ENCODE results near the gene LY6G6D. TPM values are rescaled to one million over a fixed set of nuclear protein-coding genes. Genes with fewer than 3 reads are reported as not detected.

Gene LY6G6D, protein sequence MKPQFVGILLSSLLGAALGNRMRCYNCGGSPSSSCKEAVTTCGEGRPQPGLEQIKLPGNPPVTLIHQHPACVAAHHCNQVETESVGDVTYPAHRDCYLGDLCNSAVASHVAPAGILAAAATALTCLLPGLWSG
- not detected in 2 replicates for total RNA-seq

DNA sequence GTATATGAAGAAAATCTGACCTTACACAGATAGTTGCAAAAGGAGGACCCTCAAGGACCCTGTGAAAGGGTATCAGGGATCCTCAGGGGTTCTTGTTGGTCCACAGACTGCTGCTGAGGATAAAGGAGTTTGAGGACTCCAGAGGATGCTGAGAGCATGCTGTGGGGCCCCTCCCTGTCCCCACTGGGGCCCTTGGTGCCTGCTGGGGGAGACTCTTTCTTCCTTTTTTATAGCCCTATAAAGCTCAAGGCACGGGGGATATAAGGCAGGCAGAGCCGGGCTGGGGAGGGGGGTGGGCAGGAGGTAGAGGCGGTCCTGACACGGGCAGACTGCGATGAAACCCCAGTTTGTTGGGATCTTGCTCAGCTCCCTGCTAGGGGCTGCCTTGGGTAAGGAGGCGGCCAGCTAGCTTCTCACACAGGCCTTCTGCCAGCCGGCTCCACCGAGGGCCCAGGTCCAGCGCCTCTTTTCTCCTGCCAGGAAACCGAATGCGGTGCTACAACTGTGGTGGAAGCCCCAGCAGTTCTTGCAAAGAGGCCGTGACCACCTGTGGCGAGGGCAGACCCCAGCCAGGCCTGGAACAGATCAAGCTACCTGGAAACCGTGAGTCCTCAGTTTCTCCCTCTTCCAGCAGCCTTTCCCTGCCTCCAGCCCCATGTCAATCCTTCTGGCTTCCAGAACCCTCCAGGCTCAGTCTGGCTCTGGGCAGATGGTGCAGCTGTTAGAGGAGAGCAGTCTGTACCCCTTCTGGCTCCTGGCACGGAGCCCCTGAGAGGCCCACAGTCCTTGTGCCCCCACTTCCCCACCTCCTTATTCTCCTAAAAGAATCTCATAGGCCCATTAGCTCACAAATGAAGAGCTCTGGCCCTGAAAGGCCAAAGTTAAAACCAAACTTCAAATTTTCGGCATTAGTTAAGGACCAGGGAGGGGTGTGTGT, at the start of gene LY6G6D:
Gene LY6G6D, plus strand, starts transcription at position 327 of the 937 bp plus-strand sequence. Its CDS starts 8 bp downstream, at position 335.

DNA sequence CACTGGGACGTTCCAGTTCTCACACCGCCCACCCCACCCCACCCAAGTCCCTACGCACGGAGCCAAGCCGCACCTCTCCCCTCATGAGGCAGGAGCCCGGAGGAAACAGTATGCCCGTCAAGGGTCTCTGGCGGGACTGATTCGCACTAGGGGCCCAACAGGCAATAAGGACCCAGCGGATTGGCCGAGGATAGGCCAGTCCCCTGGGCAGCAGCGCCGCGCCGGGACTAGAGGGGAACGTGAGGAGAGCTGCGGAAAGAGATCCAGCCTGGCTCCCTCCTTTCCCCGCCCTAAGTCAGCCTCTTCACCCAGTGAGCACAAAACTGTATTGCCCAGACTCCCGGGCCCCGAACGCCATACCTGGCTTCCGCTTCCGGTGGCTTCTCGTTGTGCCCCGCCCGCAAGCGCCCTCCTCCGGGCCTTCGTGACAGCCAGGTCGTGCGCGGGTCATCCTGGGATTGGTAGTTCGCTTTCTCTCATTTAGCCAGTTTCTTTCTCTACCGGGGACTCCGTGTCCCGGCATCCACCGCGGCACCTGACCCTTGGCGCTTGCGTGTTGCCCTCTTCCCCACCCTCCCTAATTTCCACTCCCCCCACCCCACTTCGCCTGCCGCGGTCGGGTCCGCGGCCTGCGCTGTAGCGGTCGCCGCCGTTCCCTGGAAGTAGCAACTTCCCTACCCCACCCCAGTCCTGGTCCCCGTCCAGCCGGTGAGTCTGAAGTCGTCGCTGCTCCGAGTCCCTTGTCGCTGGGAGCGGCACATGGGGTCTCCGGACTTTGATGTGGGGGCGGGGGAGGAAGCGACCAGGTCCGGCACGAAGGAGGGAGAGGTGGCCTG, 49.4 kb upstream of the LY6G6D start, which contains the start of gene CSNK2B:
Gene CSNK2B, plus strand, starts transcription at position 580 of the 836 bp plus-strand sequence. CDS start 752 bp downstream, outside the sequence.

DNA sequence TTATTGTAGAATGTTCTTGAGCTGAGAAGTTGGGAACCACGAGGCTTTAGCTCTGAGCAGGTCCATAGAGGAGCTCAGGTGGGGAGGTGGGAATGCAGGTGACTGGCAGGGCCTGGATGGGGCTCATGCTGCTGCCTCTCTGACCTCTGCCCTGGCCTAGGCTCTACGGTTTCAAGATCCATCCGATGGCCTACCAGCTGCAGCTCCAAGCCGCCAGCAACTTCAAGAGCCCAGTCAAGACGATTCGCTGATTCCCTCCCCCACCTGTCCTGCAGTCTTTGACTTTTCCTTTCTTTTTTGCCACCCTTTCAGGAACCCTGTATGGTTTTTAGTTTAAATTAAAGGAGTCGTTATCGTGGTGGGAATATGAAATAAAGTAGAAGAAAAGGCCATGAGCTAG, 45.5 kb upstream of the LY6G6D start, which contains the start of gene LY6G5B:
Gene LY6G5B, plus strand, starts transcription at position 301 of the 400 bp plus-strand sequence. CDS start 975 bp downstream, outside the sequence.

DNA sequence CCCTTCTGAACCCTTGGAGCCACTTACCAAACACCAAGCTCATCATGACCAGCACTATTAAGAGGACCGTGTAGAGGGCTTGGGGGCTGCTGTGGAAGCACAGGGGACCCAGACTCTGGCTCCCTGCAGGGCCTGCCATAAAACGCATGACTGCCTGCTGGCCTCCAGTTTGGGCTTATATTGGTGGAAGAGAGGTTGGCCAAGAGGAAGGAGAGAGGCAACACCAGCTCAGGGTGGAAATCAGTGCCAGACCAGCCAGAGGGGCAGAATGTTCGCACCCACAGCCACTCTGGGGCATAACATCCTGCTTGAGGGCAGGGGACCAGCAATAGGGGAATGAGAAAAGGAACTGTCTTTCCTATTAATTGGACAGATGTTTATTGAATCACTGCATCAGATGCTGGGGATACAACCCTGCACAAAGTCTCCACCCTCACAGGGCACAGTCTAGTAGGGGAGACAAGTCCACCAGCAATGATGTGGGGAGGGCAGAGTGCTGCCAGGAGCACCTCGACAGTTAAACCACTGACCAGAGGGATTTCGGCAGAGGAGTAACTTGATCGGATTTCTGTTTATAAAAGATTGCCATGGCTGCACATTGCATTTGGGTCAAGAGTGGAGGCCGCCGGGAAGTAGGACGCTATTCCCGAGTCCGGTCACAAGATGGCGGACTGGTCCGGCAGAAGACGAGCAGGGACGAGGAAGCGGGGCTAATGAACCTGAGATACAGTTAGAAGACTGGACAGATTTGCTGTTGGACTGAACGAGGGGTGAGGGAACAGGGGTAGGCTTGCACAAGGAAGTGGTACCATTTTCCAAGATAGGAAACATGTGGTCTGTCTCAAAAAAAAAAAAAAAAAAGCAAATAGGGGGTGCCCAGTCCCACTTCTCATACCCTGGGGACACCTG, 34.7 kb upstream of the LY6G6D start, which contains the start of gene LY6G5C:
Gene LY6G5C, minus strand, starts transcription at position 842 of the 909 bp plus-strand sequence. Its CDS starts 694 bp downstream, at position 148.

DNA sequence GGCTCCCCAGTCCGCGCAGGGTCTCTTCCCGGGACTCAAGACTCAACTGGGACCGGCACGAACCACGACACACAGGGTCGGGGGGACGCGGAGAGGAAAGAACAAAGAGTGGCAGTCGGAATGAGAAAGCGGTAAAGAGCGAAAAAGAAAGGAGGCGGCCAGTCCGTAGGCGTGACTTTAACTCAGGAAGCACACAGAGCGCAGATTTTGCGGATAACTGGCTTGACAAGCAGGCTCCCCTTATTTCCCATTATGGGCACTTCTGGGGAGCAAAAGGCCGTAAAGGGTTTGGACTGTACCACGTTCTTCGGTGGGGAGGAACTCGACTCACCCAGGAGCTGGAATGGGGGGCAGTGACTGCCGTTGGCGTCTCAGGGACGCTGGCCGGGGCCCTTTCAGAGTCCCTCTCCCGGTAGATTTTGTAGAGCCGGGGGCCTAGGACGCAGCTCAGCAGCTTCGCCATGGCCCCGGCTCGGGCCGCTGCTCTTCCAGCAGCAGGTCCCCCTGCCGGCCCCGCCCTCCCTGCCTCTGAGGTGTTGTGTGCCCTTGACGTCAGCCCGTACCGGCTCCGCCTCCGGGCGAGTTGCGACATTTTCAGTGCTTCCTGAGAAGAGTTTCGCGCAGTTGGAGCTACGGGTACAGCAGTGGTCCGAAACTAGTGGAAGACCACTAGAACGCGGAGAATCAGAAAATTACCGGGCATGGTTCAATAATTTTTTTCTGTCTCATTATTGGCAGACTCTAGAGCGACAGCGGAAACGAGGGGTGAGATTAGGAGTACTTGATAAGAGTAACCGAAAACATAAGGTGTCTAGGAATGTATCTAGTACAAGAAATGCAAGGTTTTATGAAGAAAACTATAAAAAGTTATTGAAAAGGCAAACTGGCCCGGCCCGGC, 12.1 kb upstream of the LY6G6D start, which contains the start of gene ABHD16A:
Gene ABHD16A, minus strand, starts transcription at position 506 of the 898 bp plus-strand sequence. Its CDS starts 43 bp downstream, at position 463.

DNA sequence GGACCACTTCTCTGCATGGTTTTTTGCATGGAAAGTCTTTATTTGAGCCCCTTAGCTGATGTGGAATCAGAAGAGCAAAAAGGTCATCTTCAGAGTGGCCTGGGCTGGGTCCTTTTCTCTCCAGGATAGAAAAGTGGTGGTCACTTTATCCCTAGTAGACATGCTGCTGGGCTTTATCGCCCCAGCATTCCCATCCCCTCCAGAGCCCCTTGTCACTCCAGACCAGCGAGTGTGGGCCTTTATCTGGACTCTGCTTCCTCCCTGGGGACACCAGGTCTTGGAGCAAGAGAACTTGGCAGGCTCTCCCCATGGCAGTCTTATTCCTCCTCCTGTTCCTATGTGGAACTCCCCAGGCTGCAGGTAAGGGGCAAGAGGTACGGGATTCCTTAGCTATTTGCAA, 8.5 kb upstream of the LY6G6D start, which contains the start of gene LY6G6F:
Gene LY6G6F, plus strand, starts transcription at position 268 of the 400 bp plus-strand sequence. Its CDS starts 41 bp downstream, at position 309.

DNA sequence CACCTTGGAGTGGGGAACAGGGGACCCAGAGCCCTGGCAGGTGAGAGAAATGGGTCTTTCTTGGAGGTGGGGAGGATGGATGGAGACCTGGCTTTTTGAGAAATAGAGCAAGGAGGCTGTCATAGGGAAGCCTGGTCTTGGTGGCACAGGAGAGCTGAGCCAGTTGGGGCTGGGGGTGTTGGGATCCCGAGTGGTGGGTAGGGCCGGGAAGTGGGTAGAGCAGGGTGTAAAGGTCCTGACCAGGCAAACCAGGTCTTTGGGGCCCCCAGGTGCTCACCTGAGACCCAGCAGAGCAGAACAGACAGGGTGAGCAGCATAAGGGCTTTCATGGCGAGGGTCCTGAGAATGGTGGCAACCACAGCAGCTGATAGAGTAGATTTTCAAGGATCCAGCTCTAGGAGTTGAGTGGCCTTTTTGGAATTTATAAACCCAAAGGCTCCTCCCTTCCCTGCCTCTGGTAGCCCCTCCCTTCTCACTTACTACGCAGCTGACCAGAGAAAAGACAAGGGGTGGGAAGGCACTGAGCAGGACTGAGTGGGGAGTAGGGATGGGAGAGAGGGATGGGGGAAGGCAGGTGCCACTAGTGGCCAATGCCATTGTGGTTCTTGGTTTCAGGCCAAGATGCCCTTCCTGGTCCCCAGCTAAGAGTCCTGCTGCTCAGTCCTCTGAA, 6.3 kb downstream of the LY6G6D start, which contains the start of gene LY6G6C:
Gene LY6G6C, minus strand, starts transcription at position 396 of the 670 bp plus-strand sequence. Its CDS starts 67 bp downstream, at position 329.

DNA sequence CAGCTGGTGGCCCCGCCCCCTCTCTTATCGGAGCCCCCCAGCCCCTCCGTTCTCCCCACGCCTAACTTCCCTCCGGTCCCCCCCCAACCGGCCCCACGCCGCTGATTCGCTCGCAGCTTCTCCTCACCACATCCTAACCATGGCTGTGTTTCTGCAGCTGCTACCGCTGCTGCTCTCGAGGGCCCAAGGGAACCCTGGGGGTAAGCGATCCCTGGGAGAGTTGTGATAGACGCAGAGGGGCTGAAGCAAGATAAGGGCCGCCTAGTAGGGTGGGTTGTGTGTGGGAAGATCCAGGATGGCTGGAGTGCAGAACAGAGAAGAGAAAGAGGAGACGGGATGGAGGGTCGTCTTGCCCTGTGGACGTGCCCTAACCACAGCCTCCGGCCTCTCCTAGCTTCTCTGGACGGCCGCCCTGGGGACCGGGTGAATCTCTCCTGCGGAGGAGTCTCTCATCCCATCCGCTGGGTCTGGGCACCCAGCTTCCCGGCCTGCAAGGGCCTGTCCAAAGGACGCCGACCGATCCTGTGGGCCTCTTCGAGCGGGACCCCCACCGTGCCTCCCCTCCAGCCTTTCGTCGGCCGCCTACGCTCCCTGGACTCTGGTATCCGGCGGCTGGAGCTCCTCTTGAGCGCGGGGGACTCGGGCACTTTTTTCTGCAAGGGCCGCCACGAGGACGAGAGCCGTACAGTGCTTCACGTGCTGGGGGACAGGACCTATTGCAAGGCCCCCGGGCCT, 8.3 kb downstream of the LY6G6D start, which contains the start of gene MPIG6B:
Gene MPIG6B, plus strand, starts transcription at position 129 of the 735 bp plus-strand sequence. Its CDS starts 11 bp downstream, at position 140.

DNA sequence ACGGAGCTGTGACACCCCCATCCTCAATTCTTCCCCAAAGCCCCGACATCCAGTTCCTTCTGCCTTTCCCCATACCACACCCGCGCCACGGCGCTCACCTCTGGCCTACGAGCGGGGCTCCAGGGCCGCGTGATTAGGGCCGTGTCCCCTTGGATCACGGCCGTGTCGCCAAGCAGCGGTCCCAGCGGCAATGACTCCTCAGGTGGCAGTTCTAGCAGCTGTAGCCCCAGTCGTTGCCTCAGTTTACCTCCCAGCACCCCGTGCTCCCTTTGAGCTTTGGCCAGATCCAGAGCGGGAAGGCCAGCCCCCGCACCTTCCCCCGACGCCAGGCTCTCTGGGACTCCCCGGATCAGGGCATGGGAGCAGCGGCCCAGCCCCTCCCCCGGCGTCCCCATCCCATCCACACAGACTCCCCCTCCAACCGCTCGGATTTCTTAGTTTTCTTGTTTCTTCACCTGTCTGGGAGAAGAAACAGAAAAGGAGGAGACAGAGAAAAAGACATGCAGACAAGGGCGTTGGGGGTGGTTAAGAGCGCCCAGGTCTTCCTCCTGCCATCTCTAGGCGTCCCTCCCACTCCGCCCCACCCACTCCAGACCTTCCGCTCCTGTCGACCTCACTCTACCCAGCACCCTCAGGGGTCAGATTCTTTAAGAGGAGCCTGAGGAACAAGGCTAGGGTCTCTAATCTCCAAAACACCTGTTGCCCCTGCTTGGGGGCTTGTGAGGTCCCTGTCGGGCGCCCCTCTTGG, 13.8 kb downstream of the LY6G6D start, which contains the start of gene DDAH2:
Gene DDAH2, minus strand, starts transcription at position 533 of the 748 bp plus-strand sequence. Its CDS starts 138 bp downstream, at position 395.

DNA sequence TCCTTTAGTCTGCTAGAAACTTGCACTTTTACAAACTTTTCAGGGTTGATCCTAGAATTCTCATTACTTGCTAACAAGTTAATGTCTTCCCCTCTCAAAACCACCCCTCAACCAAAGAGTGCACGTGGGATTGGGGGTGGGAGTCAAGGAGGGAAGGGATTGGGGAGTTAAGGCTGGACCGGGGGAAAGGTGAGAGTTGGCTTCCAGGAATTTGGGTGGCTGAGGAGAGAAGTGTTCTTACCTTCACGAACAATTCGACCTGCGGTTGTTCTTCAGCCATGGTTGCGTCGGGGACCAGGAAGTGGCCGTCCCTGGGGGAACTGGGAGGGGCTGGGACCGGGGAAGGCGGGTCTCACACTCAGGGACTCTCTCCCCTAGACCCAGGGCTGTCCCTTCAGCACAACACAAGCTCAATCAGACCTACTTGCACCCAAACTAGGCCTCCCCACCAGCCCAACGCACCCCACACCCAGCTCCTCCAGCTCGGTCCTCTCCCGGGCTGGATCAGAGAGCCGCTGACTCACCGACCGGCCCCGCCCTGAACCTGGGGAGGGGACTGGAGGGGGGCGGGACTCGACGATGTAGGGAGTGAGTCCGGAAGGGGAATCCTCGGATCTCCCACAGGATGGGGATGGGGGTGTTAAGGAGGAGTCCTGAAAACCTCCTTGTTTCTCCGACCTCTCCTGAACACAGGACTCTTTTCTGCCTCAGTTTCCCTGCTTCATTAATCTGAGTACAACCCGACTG, 21.0 kb downstream of the LY6G6D start, which contains the start of gene CLIC1:
Gene CLIC1, minus strand, starts transcription at position 510 of the 747 bp plus-strand sequence. Its CDS starts 230 bp downstream, at position 280.

DNA sequence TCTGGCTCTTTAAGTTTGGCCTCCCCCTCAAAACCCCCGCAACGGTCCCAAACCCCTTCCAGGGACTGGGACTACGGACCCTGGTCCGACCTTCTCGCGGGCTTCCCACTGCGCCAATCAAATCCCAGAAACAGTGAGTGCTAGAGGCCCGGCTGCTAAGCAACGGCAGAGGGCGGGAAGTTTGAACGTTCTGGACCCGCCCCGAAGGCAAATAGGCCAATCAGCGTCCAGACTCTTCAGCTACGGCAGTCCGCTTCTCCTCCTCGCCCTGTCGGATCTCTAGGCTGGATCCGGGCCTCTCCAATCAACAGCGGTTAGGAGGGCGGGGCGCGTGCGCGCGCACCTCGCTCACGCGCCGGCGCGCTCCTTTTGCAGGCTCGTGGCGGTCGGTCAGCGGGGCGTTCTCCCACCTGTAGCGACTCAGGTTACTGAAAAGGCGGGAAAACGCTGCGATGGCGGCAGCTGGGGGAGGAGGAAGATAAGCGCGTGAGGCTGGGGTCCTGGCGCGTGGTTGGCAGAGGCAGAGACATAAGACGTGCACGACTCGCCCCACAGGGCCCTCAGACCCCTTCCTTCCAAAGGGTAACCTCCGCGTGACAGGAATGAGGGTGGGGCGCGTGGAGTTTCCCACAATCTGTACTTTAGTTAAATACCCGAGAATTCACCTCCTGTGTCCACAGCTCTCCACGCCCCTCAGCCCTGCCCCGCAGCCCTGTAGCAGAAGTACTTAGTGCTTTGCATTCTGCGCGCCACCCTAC, 24.7 kb downstream of the LY6G6D start, which contains the start of gene MSH5:
Gene MSH5, plus strand, starts transcription at position 367 of the 758 bp plus-strand sequence. CDS start 462 bp downstream, outside the sequence.

DNA sequence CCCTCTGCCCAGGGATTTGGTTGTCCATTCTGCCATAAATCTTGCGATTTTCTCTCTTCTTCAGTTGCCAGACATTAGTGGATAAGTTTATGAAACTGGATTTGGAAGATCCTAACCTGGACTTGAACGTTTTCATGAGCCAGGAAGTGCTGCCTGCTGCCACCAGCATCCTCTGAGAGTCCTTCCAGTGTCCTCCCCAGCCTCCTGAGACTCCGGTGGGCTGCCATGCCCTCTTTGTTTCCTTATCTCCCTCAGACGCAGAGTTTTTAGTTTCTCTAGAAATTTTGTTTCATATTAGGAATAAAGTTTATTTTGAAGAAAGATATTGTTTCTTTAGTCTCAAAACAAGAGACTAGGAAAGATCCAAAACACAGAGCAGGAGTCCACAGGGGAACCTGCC, 47.2 kb downstream of the LY6G6D start, which contains the start of gene SAPCD1:
Gene SAPCD1, plus strand, starts transcription at position 301 of the 400 bp plus-strand sequence. CDS start 399 bp downstream, outside the sequence.

All from vein endothelial cell (primary cell).